ENCODE results near the gene CDK5RAP2.

The CDK5RAP2 gene

DNA sequence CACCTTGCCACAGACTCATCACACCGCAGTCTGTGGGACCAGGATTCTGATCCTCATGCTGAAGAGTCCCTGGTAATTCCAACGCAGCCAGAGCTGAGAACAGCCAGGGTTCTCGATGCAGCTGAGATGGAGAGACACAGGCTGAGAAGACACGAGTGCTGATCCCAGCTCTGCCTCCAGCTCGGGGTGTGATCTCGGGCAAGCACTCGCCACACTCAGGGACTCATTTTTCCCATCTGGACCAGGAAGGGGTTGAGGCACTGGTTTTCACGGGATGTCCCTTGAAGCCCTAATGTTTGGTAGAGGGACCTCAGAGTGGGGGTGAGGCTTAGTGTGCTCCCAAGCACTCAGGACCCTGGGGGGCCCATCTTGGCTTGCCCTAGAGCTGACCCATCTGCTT is 200.4 kb downstream of the CDK5RAP2 start:
- Histone ChIP-seq H3K27ac (ENCODE audit: extremely low read depth, low read depth, low read length) (no peak overlapping the region), H3K9me3 (ENCODE audit: control insufficient read depth, insufficient read depth, low read depth, low read length) (no peaks in the 10 kb centered on the region), H3K36me3 (ENCODE audit: control insufficient read depth in 2 of 2, insufficient read depth in 1 of 2, low read length in 2 of 2) (no peaks in the 10 kb centered on the region), H3K4me1 (ENCODE audit: control insufficient read depth, insufficient read depth, low read length) (no peaks in the 10 kb centered on the region), H3K4me3 (ENCODE audit: low read depth, low read length) (no peak overlapping the region)
- CTCF ChIA-PET, result no interaction called here
- POLR2A ChIA-PET, result no interaction called here
- TF ChIP-seq IKZF3 (tag by site-specific recombination; IDR thresholded peaks at IDR 0.05), result no peak
- no peak for TF ChIP-seq ZFP37 (tag by site-specific recombination; IDR thresholded peaks at IDR 0.05)
- peak; percentile 22; the same call in 1 of the 2 replicates for TF ChIP-seq TRIM28 (IDR thresholded peaks at IDR 0.05; ENCODE audit: borderline replicate concordance, low read length)
- TF ChIP-seq SETDB1 (IDR thresholded peaks at IDR 0.05; ENCODE audit: insufficient read length, low read length), result peak; percentile 66

DNA sequence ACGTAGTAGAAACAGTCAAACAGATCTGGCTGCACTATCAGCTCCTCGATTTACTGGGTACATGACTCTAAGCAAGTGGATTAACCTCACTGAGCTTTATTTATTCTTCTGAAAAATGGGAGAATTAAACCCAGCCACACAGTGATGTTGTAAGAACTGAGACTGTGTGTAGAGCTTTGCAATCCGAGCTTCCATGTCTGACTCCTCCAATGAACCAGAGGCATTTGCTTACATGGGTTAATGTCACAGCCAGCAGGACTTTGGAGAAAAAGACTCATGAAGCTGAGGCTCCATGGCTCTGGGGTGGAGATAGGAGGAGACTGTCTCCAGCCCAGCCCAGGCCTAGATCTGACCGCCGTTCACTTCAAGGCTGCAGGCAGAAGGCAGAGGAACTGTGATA is 201.3 kb downstream of the CDK5RAP2 start:
- Histone ChIP-seq H3K4me1 (ENCODE audit: control insufficient read depth, insufficient read depth, low read length) (no peaks in the 10 kb centered on the region), H3K4me3 (ENCODE audit: low read depth, low read length) (no peak overlapping the region), H3K27ac (ENCODE audit: extremely low read depth, low read depth, low read length) (no peak overlapping the region), H3K36me3 (ENCODE audit: control insufficient read depth in 2 of 2, insufficient read depth in 1 of 2, low read length in 2 of 2) (no peaks in the 10 kb centered on the region), H3K9me3 (ENCODE audit: control insufficient read depth, insufficient read depth, low read depth, low read length) (no peaks in the 10 kb centered on the region)
- no peak for TF ChIP-seq ZNF623 (tag by site-specific recombination; IDR thresholded peaks at IDR 0.05)
- TF ChIP-seq ZFP69B (tag by site-specific recombination; IDR thresholded peaks at IDR 0.05), result no peak
- TF ChIP-seq, protein P1, sequence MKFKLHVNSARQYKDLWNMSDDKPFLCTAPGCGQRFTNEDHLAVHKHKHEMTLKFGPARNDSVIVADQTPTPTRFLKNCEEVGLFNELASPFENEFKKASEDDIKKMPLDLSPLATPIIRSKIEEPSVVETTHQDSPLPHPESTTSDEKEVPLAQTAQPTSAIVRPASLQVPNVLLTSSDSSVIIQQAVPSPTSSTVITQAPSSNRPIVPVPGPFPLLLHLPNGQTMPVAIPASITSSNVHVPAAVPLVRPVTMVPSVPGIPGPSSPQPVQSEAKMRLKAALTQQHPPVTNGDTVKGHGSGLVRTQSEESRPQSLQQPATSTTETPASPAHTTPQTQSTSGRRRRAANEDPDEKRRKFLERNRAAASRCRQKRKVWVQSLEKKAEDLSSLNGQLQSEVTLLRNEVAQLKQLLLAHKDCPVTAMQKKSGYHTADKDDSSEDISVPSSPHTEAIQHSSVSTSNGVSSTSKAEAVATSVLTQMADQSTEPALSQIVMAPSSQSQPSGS (tag by site-specific recombination; IDR thresholded peaks at IDR 0.05; ENCODE audit: low read depth), result no peak
- TF ChIP-seq, protein P2, sequence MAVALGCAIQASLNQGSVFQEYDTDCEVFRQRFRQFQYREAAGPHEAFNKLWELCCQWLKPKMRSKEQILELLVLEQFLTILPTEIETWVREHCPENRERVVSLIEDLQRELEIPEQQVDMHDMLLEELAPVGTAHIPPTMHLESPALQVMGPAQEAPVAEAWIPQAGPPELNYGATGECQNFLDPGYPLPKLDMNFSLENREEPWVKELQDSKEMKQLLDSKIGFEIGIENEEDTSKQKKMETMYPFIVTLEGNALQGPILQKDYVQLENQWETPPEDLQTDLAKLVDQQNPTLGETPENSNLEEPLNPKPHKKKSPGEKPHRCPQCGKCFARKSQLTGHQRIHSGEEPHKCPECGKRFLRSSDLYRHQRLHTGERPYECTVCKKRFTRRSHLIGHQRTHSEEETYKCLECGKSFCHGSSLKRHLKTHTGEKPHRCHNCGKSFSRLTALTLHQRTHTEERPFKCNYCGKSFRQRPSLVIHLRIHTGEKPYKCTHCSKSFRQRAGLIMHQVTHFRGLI (tag by site-specific recombination; IDR thresholded peaks at IDR 0.05), result no peak
- TF ChIP-seq ZNF768 (tag by site-specific recombination; IDR thresholded peaks at IDR 0.05), result no peak
- TF ChIP-seq ZNF23 (tag by site-specific recombination; IDR thresholded peaks at IDR 0.05; ENCODE audit: borderline replicate concordance), result no peak
- ChIA-PET POLR2A (no interaction called here), CTCF (interaction anchor here (0.6 kb wide), 1 partner anchor 25 kb away, joined by 4 read pairs; no protein-coding TSS in a partner anchor)

DNA sequence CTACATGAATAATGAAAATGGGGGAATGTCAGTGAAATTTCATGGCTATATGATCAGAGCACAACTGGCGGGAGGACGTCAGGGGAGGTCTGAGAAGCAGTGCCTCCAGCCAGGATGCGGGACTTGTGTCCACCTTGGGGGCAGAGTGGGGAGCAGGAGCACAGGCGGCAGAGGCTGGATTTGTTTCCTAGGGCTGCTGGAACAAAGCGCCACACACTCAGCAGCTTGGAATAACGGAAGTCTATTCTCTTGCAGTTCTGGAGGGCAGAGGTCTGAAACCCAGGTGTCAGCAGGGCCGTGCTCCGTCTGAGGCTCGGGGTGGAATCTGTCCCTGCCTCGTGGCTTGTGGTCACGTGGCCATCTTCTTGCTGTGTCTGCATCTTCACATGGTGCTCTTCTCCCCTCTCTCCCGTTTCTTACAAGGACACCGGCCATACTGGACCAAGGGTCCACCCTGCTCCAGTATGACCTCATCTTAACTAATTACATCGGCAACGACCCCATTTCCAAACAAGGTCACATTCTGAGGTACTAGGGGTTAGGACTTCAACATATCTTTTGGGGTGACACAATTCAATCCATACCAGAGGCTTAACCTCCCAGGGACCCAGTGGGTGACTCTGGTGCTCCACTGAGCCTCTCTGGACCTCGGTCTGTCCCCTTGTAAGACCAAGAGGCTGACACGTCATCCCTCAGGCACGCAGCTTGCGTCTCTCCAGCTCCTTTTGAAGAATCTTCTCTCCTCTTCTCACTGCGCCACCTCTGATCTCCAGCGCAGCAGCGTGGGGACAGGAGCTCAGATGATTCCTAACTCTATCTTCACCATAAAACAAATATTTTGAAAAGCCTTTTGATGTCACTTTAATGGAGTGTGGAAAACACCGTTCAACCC is 202.5 kb downstream of the CDK5RAP2 start:
- ChIA-PET POLR2A (no interaction called here), CTCF (no interaction called here)
- no peaks in the 10 kb centered on the region for H3K4me1 ChIP-seq (ENCODE audit: control insufficient read depth, insufficient read depth, low read length)
- H3K27ac ChIP-seq (ENCODE audit: extremely low read depth, low read depth, low read length), result no peak overlapping the region
- no peak for TF ChIP-seq ZBTB20 (tag by site-specific recombination; IDR thresholded peaks at IDR 0.05)
- TF ChIP-seq ZNF19 (tag by site-specific recombination; IDR thresholded peaks at IDR 0.05; ENCODE audit: low read depth), result no peak
- TF ChIP-seq SCRT2 (tag by site-specific recombination; IDR thresholded peaks at IDR 0.05), result no peak
- no peak for TF ChIP-seq ZNF211 (tag by site-specific recombination; IDR thresholded peaks at IDR 0.05; ENCODE audit: low read depth)
- no peak for TF ChIP-seq ZNF596 (tag by site-specific recombination; IDR thresholded peaks at IDR 0.05)
- no peak for TF ChIP-seq ZNF132 (tag by site-specific recombination; IDR thresholded peaks at IDR 0.05; ENCODE audit: borderline replicate concordance)
- TF ChIP-seq ZNF138 (tag by site-specific recombination; IDR thresholded peaks at IDR 0.05; ENCODE audit: borderline replicate concordance), result no peak
- no peak for TF ChIP-seq ZNF530 (tag by site-specific recombination; IDR thresholded peaks at IDR 0.05; ENCODE audit: low read depth)
- TF ChIP-seq WT1 (tag by site-specific recombination; IDR thresholded peaks at IDR 0.05), result no peak
- H3K4me3 ChIP-seq (ENCODE audit: low read depth, low read length), result no peak overlapping the region
- H3K9me3 ChIP-seq (ENCODE audit: control insufficient read depth, insufficient read depth, low read depth, low read length), result no peaks in the 10 kb centered on the region
- H3K36me3 ChIP-seq (ENCODE audit: control insufficient read depth in 2 of 2, insufficient read depth in 1 of 2, low read length in 2 of 2), result no peaks in the 10 kb centered on the region
